GM18502 (cell line): ENCODE results near the gene RGPD4.
A peak's percentile ranks its signal among the peaks of the same experiment; 100 is the strongest.

Source experiments
- ATAC-seq: cut with Tn5 transposase; IDR thresholded peaks from one replicate; pipeline ENCODE4 v1.9.1; 2021; ENCODE audit warnings: mild to moderate bottlenecking; ENCODE audit not compliant: unreplicated experiment, poor library complexity

The RGPD4 gene

GRCh38 chr2:107916696-107917370 is 90.1 kb downstream of the RGPD4 start:
- ATAC-seq, result peak; percentile 84

- ATAC-seq, result no peak
Measured at GRCh38 chr2:107927034-107927534, 100.4 kb downstream of the RGPD4 start.

- ATAC-seq, result no peak
Measured at GRCh38 chr2:107931412-107931811, 104.7 kb downstream of the RGPD4 start.

GRCh38 chr2:107932488-107932887 is 105.8 kb downstream of the RGPD4 start:
- no peak for ATAC-seq

- no peak for ATAC-seq
Measured at GRCh38 chr2:107932979-107933378, 106.3 kb downstream of the RGPD4 start.

GRCh38 chr2:107936433-107937359 is 110.0 kb downstream of the RGPD4 start:
- no peak for ATAC-seq
